Measurements from ENCODE around the gene SPRING1.

SPRING1 gene

GRCh38 chr12:116722245-116722644 lies 15.6 kb downstream of the SPRING1 start:
- Histone ChIP-seq H2AFZ (ENCODE audit: low read length, unreplicated experiment) (no peak overlapping the region), H3K27ac (ENCODE audit: low read depth, low read length) (no peak overlapping the region), H3K79me2 (ENCODE audit: control insufficient read depth, insufficient read depth, low read length, unreplicated experiment) (peaks cover 10% of the 10 kb centered on the region), H3K36me3 (ENCODE audit: insufficient read depth, low read length) (no peaks in the 10 kb centered on the region), H3K27me3 (ENCODE audit: insufficient read depth, low read length) (no peaks in the 10 kb centered on the region), H3K4me1 (ENCODE audit: control insufficient read depth, insufficient read depth, low read length, unreplicated experiment) (peaks cover 18% of the 10 kb centered on the region), H3K4me3 (ENCODE audit: low read depth, low read length) (no peak overlapping the region)

GRCh38 chr12:116719731-116720528 lies 17.9 kb downstream of the SPRING1 start:
- no peak overlapping the region for H3K4me3 ChIP-seq (ENCODE audit: low read depth, low read length)
- H2AFZ ChIP-seq (ENCODE audit: low read length, unreplicated experiment), result no peak overlapping the region
- H3K27ac ChIP-seq (ENCODE audit: low read depth, low read length), result no peak overlapping the region
- no peaks in the 10 kb centered on the region for H3K36me3 ChIP-seq (ENCODE audit: insufficient read depth, low read length)
- peaks cover under 1% of the 10 kb centered on the region for H3K79me2 ChIP-seq (ENCODE audit: control insufficient read depth, insufficient read depth, low read length, unreplicated experiment)
- H3K4me1 ChIP-seq (ENCODE audit: control insufficient read depth, insufficient read depth, low read length, unreplicated experiment), result peaks cover 23% of the 10 kb centered on the region
- no peaks in the 10 kb centered on the region for H3K27me3 ChIP-seq (ENCODE audit: insufficient read depth, low read length)

- Histone ChIP-seq H3K27me3 (ENCODE audit: insufficient read depth, low read length) (no peaks in the 10 kb centered on the region), H3K36me3 (ENCODE audit: insufficient read depth, low read length) (no peaks in the 10 kb centered on the region), H3K4me3 (ENCODE audit: low read depth, low read length) (peak overlapping the region; percentile 23; the same call in 1 of the 2 replicates), H3K79me2 (ENCODE audit: control insufficient read depth, insufficient read depth, low read length, unreplicated experiment) (no peaks in the 10 kb centered on the region), H3K4me1 (ENCODE audit: control insufficient read depth, insufficient read depth, low read length, unreplicated experiment) (peaks cover 29% of the 10 kb centered on the region), H3K27ac (ENCODE audit: low read depth, low read length) (peak overlapping the region; percentile 9; the same call in 1 of the 2 replicates), H2AFZ (ENCODE audit: low read length, unreplicated experiment) (no peak overlapping the region)
These were observed 19.0 kb downstream of the SPRING1 start for GRCh38 chr12:116718655-116719454.

- H3K27ac ChIP-seq (ENCODE audit: low read depth, low read length), result no peak overlapping the region
- no peaks in the 10 kb centered on the region for H3K79me2 ChIP-seq (ENCODE audit: control insufficient read depth, insufficient read depth, low read length, unreplicated experiment)
- no peaks in the 10 kb centered on the region for H3K27me3 ChIP-seq (ENCODE audit: insufficient read depth, low read length)
These were observed 20.1 kb downstream of the SPRING1 start for GRCh38 chr12:116717466-116718437.

GRCh38 chr12:116714175-116714574 lies 23.7 kb downstream of the SPRING1 start:
- no peak overlapping the region for H2AFZ ChIP-seq (ENCODE audit: low read length, unreplicated experiment)
- no peak overlapping the region for H3K4me3 ChIP-seq (ENCODE audit: low read depth, low read length)
- no peak overlapping the region for H3K27ac ChIP-seq (ENCODE audit: low read depth, low read length)
- H3K79me2 ChIP-seq (ENCODE audit: control insufficient read depth, insufficient read depth, low read length, unreplicated experiment), result no peaks in the 10 kb centered on the region
- H3K27me3 ChIP-seq (ENCODE audit: insufficient read depth, low read length), result peaks cover 13% of the 10 kb centered on the region
- H3K4me1 ChIP-seq (ENCODE audit: control insufficient read depth, insufficient read depth, low read length, unreplicated experiment), result peaks cover 39% of the 10 kb centered on the region
- H3K36me3 ChIP-seq (ENCODE audit: insufficient read depth, low read length), result no peaks in the 10 kb centered on the region

More at GRCh38 chr12:116717466-116718437, 20.1 kb downstream of the SPRING1 start:
- Histone ChIP-seq H3K4me1 (ENCODE audit: control insufficient read depth, insufficient read depth, low read length, unreplicated experiment) (peaks cover 36% of the 10 kb centered on the region), H3K4me3 (ENCODE audit: low read depth, low read length) (peak overlapping the region; percentile 23; the same call in 1 of the 2 replicates), H2AFZ (ENCODE audit: low read length, unreplicated experiment) (no peak overlapping the region), H3K36me3 (ENCODE audit: insufficient read depth, low read length) (no peaks in the 10 kb centered on the region)

GRCh38 chr12:116713527-116713926 lies 24.3 kb downstream of the SPRING1 start:
- H2AFZ ChIP-seq (ENCODE audit: low read length, unreplicated experiment), result no peak overlapping the region
- H3K36me3 ChIP-seq (ENCODE audit: insufficient read depth, low read length), result no peaks in the 10 kb centered on the region
- H3K27ac ChIP-seq (ENCODE audit: low read depth, low read length), result no peak overlapping the region
- peaks cover 18% of the 10 kb centered on the region for H3K27me3 ChIP-seq (ENCODE audit: insufficient read depth, low read length)
- no peak overlapping the region for H3K4me3 ChIP-seq (ENCODE audit: low read depth, low read length)
- no peaks in the 10 kb centered on the region for H3K79me2 ChIP-seq (ENCODE audit: control insufficient read depth, insufficient read depth, low read length, unreplicated experiment)
- H3K4me1 ChIP-seq (ENCODE audit: control insufficient read depth, insufficient read depth, low read length, unreplicated experiment), result peaks cover 39% of the 10 kb centered on the region

GRCh38 chr12:116712458-116713303 lies 25.2 kb downstream of the SPRING1 start:
- Histone ChIP-seq H3K4me1 (ENCODE audit: control insufficient read depth, insufficient read depth, low read length, unreplicated experiment) (peaks cover 32% of the 10 kb centered on the region), H3K4me3 (ENCODE audit: low read depth, low read length) (no peak overlapping the region), H3K27me3 (ENCODE audit: insufficient read depth, low read length) (peaks cover 18% of the 10 kb centered on the region), H3K36me3 (ENCODE audit: insufficient read depth, low read length) (no peaks in the 10 kb centered on the region), H3K27ac (ENCODE audit: low read depth, low read length) (no peak overlapping the region), H3K79me2 (ENCODE audit: control insufficient read depth, insufficient read depth, low read length, unreplicated experiment) (no peaks in the 10 kb centered on the region), H2AFZ (ENCODE audit: low read length, unreplicated experiment) (no peak overlapping the region)

GRCh38 chr12:116710370-116711150 lies 27.3 kb downstream of the SPRING1 start:
- H3K4me3 ChIP-seq (ENCODE audit: low read depth, low read length), result no peak overlapping the region

GRCh38 chr12:116709768-116710167 lies 28.1 kb downstream of the SPRING1 start:
- H2AFZ ChIP-seq (ENCODE audit: low read length, unreplicated experiment), result no peak overlapping the region
- H3K4me1 ChIP-seq (ENCODE audit: control insufficient read depth, insufficient read depth, low read length, unreplicated experiment), result peaks cover 23% of the 10 kb centered on the region
- no peaks in the 10 kb centered on the region for H3K79me2 ChIP-seq (ENCODE audit: control insufficient read depth, insufficient read depth, low read length, unreplicated experiment)
- H3K36me3 ChIP-seq (ENCODE audit: insufficient read depth, low read length), result no peaks in the 10 kb centered on the region
- no peak overlapping the region for H3K4me3 ChIP-seq (ENCODE audit: low read depth, low read length)
- H3K27ac ChIP-seq (ENCODE audit: low read depth, low read length), result no peak overlapping the region
- peaks cover 18% of the 10 kb centered on the region for H3K27me3 ChIP-seq (ENCODE audit: insufficient read depth, low read length)

More at GRCh38 chr12:116710370-116711150, 27.3 kb downstream of the SPRING1 start:
- H3K79me2 ChIP-seq (ENCODE audit: control insufficient read depth, insufficient read depth, low read length, unreplicated experiment), result no peaks in the 10 kb centered on the region
- no peak overlapping the region for H3K27ac ChIP-seq (ENCODE audit: low read depth, low read length)
- peaks cover 18% of the 10 kb centered on the region for H3K27me3 ChIP-seq (ENCODE audit: insufficient read depth, low read length)
- no peak overlapping the region for H2AFZ ChIP-seq (ENCODE audit: low read length, unreplicated experiment)
- H3K36me3 ChIP-seq (ENCODE audit: insufficient read depth, low read length), result no peaks in the 10 kb centered on the region
- peaks cover 23% of the 10 kb centered on the region for H3K4me1 ChIP-seq (ENCODE audit: control insufficient read depth, insufficient read depth, low read length, unreplicated experiment)

Measured in ACC112 (cell line).